SW 1271 (cell line): Measurements from ENCODE around the gene CHIC2.
"Not testable (repeated sequence)": the region's sequence is repeated elsewhere in the genome, so short reads cannot be mapped to it uniquely, and the experiment has no call there.

ENCODE experiments used
- DNase-seq, 2 experiments: peaks; one replicate each; lab custom pipeline; 2025; lab: John Stamatoyannopoulos, UW

The CHIC2 gene

DNA sequence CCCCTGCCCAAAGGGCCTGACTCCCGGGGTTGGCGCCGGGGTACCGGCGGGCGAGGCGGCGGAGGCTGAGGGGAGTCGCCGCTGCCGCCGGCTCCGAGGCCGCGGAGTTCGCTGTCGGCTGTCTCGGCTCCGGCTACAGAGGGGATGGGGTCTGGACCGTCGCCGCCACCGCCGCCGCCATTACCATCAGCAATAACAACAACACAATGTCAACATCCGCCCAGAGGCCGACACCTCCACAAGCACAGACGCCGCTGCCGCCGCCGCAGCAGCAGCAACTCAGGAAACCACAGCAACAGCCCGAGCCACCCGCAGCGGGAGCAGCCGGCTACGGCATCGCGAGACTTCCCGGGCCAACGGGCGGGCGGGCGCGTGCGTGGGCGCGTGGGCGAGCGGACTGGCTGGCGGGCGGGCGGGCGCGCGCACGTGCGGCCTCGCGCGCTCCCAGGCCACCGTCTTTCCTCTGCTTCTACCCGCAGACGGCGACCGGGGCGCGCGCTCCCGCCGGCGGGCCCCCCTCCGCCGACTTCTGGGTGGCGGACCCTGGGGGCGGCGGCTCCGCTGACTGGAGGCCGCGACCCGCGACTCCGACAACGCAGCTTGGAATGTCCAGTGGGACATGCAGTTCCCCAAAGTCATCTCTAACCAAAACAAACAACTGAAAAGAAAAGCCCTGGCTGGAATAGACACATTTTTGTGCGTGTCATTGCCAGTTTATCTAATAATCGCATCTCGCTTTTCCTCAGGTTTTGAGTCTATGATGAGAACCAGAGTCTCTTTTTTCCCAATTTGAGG is at the start of gene CHIC2:
CHIC2 (minus strand) TSS at position 289 of the 795 bp plus-strand sequence. CDS start 305 bp downstream, outside the sequence.
- DNase-seq, result peak; percentile 47 to 82

DNA sequence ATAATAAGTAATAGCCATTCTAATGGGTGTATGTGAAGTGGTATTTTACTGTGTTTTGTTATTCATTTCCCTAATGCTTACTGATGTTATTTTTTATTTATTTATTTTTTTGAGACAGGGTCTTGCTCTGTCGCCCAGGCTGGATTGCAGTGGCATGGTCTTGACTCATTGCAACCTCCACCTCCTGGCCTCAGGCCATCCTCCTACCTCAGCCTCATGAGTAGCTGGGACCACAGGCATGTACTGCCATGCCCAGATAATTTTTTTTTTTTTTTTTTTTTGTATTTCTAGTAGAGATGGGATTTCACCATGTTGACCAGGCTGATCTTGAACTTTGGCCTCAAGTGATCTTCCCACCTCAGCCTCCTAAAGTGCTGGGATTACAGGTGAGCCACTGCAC is 48.8 kb upstream of the CHIC2 start:
- DNase-seq, result not testable (repeated sequence)

DNA sequence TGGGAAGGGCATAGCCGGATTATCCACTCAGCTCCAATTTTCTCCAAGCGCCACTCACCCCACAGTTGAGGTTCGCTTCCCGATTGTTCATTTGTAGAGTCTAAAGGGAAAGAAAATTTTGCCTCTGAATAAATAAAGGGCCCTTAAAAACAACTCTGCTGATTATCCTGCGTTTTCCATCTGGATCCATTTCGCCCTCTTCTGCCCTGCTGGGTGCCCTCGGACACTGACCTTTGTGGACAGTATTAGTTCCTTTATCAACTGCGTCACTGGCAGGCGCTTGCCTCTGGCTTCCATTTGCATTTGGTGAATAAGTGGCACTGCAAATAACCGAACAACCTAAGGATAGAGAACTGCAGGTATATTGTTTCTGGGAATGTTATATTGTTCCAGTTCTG is 45.6 kb upstream of the CHIC2 start:
- DNase-seq, result no peak

DNA sequence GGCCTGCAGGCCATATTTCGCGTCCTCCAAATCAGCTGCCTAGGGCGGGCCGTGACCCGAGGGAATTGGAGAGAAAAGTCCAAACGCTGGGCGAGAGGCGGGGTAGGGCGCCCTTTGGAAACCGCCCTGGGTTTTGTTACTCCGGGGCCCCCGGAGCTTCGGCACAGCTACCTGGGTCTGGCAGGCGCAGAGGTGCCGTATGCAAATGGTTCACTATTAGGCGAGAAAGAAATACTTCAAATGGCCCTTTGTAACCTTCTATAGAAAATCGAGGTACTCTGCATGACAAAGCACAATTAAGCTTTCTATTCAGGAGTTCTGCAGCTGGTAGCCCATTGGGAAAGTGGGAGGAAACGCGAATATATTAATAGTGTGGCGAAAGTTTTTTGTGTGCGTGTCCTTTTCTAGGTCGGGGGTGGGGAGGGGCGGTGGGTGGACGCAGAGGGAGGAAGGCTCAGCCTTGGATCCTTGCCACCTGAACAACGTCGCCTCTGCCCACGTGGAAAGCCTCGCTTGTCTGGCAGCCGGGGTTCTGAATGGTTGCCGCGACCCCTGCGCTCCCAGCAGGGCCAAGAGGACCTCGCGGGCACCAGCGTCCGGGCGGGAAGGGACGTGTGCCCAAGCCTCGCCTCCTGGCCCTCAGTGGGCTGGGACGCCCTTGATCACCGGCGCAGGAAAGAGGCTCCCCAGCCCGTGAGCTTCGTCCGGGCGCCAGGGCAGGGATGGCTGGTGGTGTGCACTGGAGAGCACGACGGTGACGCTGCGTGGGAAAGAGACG is 45.0 kb upstream of the CHIC2 start:
- no peak for DNase-seq

DNA sequence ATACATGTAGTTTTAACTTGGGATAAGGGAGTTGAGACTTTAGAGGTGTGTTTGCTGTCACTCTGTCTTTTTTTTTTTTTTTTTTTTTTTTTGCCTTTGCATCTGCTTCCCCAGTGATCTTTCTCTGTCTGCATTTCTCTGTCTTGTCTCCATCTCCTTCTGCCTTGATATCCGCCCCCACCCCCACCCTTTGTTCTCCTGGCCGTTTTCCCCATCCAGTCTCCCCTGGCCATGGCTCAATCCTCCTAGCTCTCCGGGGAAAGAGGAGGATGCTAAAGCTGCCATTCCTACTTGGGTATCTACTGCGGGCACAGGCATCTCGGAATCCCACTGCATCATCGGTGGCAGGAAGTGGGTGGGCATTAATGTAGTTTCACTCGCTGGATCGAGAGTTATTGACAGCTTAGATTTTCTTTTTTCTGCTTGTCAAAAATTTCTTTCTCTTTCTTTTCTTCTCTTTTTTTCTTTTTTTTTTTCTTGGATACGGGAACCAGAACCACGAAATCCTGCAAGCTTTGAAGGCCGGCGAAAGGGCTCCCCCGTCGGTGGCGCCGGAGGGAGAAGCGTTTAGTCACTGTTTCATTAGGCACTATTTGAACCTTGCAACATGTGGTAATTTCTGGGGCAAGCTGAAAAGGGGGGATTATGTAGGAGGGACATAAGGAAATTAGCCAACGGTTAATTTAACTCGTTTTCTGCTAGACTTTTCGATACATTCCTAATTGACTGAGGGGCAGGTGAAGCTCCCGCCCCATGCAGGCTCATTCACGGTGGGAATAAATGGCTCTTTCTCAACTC is 43.7 kb upstream of the CHIC2 start:
- DNase-seq, result no peak

DNA sequence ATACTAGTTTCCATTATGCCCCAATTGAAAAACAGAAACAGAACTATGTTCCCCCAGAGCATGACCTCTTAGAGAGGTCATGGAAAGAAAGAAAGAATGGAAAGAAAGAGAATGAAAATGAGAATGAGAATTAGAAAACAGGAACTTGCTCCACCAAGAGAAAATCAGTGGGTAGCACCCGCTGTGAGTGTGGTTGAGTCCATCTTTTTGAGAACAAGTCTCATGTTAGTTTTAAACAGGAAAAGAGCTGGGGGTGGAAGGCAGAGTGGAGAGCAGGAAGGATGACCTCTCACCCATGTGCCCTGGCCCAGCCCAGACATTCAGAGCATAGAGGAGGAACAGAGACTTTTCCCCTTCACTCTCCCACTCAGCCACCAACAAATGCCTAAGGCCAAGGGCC is 40.5 kb upstream of the CHIC2 start:
- no peak for DNase-seq

DNA sequence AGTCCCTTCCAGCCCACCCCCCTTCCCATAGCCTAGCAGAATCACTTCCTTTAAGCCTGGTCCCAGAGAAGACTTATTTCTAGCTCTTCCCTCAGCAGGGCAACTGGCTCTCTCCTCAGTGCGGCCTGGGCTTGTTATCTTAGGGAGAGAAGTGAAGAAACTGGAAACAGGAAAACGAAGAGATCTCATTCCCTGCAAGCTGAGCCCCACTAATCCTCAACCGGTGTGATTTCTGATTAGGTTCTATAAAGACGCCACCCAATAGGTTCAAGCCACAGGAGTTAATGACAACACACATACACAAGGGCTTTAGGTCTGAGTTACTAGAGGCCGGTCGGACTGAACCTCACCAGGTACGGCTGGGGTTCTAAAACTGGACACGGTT is 38.8 kb upstream of the CHIC2 start:
- DNase-seq, result no peak

DNA sequence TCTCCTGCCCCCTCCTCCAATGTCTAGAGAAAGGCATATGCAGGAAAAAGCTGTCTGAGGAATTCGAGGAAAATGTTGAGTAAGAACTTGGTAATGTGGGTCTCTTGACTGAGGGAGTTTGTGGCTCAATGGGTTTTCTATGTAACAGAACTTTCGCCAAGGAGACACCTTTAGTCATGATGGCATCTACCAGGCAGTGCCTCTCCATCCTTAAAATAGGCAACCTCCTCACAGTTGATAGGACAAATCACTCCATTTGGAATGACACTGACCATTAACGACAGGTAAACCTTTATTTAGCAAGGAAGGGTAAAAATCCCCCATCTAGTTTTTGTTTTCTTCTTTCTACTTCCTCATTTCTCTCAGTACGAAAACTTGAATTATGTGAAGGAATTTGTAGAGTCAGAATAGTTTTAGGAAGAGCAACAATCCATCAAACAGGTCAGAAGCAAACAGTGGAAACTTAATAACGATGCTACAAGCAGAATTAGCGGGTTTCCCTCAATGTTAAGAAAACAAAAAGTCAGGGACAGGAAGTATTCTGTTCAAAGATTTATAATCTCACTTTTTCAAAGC is 38.2 kb upstream of the CHIC2 start:
- no peak for DNase-seq

DNA sequence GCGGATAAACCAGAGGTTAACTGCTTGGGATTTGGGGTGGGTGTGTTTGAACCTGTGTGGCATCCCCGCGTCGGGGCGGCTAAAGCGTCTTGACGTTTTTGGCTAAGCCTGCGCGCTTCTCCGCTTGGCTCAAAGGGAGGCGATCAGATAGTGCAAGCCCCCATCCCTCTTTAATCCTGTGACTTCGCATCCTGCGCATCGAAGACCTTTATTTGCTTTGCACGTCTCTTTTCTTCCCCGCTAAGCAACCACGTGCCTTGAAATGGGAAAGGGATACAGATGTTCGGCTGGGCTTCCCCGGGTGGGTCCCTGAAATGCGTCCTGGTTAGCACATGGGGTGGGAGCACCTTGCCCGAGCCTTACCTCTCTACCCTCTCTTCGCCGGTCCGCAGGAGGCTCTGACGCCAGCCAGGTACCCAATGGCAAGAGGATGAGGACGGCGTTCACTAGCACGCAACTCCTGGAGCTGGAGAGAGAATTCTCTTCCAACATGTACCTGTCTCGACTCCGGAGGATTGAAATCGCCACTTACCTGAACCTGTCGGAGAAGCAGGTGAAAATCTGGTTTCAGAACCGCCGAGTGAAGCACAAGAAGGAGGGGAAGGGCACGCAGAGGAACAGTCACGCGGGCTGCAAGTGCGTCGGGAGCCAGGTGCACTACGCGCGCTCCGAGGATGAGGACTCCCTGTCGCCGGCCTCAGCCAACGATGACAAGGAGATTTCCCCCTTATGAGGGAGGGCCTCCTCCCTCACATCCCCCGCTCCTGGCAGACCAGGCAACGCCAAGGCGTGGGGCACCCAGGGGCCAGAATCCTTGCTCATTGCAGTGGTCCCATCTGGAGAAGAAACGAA is 37.0 kb upstream of the CHIC2 start:
- no peak for DNase-seq

DNA sequence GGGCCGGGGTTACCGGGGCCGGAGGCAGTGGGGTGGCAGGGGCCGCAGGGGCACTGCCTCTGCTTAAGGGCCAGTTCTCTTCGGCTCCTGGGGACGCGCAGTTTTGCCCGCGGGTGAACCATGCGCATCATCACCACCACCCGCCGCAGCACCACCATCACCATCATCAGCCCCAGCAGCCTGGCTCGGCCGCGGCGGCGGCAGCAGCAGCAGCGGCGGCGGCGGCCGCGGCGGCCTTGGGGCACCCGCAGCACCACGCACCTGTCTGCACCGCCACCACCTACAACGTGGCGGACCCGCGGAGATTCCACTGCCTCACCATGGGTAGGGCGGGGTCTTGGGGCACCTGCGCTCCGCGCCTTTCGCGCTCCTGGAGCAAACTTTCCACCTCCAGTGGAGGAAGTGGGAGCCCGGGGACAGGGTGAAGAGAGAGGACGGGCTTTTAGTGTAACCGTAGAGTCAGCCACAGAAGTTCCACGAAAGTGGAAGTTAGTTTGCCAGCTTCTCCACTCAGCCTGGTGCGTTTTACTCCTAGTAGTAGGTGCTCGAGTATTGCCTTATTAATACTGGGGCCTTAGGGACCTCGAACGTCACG is 36.3 kb upstream of the CHIC2 start:
- DNase-seq, result no peak

DNA sequence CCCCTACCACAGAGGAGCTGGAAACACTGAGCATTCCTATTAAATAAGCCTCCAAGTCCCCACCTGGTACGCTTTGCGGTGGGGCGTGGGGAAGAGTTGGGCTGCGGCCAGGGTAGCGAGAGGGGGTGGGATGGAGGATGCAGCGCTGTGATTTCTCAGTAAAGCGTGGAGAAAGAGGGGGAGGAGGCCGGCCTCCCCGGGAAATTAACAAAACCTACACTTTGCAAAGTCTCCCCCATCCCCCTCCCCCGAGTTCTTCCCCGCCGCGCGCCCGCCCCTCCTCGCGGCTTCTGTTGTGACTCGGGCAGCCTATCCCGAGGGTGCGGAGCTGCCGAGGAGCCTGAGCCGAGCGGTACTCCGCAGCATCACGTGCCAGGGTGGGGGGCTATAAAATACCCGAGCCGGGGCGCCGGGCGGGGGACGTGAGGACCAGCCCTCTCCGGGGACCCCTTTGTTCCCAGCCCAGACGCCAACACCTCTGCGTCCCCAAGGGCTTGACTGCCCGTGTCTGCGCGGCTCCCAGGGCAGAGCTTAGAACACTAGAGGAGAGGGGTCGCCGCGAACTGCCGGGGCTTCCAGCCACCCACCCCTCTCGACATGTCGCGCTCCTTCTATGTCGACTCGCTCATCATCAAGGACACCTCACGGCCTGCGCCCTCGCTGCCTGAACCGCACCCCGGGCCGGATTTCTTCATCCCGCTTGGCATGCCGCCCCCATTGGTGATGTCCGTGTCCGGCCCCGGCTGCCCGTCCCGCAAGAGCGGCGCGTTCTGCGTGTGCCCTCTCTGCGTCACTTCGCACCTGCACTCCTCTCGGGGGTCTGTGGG is 35.6 kb upstream of the CHIC2 start, which contains the start of gene GSX2:
GSX2 (plus strand) TSS at position 416 of the 827 bp plus-strand sequence; CDS start at position 598, 182 bp downstream.
- DNase-seq, result no peak

DNA sequence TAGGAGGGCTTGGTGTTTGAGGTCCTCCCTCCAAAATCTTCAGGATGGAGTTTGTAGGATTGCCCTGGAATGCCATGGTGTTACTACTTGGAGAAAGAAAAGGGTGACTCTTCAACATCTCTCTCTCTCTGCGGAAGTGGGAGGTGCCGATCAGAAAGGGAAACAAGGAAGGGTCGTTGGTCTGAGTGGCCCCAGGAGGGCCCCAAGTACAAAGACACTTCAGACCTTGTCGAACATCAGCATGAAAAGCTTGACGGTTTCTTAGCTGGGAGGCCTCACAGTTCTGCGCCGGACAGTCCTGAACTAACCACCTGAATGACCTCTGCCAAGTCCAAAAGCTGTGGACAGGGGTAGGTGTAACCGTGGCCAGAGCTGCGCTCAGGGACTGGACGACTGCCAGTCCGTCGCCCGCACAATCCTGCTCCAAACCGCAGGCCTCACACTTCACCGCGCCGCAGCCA is 34.9 kb upstream of the CHIC2 start:
- no peak for DNase-seq

DNA sequence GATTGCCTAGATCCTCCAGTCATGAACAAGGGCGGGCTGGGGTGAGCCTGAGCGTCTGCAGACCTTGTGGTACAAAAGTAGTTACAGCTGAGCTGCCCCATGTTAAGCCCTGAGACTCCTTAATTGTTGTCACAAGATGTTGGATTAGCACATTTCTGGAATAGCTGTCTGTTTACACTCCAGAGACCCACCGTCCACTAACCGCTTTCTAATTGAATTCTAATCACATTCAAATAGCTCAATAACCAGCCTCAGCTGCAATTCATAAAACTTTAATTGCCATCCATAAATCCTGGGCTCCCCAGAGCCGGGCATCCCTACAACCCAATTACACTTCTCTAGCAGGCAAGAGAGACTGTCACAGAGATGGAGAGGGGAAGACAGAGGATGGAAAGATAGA is 34.0 kb upstream of the CHIC2 start:
- DNase-seq, result no peak

DNA sequence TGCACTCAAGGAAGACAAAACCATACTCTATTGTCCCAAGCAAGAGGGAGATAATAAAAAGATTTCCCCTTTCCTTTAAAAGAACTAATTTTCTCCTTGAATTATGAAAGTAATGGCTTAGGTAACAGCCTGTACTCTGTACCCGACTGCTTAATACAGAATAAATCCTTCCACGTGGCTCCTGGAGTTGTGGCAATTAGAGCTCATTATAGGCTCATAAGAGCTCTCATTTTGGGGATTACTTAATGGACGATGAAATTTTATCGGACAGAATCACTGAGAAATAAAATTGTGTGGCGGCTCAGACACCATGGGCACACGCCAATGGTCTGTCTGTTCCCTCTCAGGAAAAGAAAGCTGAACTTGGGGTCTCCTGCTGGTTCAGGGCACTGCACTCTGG is 32.7 kb upstream of the CHIC2 start:
- no peak for DNase-seq

DNA sequence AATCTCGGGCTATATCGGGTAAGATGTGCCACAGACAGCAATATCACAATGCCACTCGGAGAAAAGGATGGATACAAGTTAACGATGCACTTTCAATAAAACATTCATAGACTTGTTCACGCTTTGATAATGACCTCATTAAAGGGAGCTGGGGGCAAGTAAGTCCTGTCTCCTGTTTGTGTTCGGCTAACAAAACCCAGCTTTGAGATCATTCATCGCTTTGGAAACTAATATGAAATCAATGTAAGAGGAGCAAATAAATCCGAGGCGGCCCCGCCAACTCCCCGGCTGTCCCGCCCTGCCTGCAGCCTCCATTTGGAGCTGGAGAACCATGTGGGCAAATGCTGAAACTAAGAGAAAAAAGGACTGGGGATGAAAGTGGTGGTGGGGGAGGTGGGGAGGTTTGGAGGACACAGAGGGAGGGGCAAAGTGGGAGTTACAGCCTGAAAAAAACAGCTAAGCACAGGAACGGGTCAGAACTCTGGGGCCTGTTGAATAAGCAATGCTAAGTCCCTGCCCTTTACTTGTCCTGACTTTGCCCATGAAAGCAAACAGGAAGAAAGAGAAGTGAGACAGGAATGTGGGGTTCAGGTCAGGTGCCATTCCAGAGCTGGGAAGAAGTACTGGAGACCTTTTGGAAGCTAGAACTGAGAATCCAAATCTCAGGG is 32.0 kb upstream of the CHIC2 start:
- no peak for DNase-seq

DNA sequence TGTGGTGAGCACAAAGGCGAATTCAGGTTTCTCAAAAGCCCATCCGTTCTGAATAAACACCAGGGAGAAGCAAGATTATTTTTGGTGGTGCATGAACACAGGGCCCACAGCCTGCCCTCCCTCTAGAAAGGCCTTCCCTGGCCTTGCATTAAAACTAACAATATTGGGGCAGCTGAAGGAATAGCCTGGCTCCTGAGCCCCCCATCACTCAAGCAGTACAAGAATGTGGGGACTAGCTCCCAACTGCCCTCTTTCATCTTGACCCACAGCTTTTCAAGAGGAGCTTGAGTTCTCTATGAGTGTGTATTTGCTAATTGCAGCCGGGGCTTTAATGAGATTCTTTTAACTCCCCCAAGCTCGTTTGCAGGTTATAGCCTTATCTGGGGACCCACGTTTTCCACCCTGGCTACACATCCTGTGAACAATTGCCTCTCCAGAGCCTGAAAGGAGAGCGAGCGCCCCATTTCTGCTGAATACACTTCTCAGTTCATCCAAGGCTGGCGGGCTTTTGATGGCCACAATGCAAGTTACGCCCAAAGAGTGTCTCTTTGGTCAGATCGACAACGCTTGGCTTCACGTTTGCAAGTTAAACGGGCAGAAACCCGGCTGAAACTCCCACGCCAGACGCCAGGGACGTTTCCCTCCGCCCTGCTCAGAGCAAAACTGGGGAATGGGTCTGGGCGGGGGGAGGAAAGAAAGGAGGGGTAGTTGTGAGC is 30.9 kb upstream of the CHIC2 start:
- no peak for DNase-seq

DNA sequence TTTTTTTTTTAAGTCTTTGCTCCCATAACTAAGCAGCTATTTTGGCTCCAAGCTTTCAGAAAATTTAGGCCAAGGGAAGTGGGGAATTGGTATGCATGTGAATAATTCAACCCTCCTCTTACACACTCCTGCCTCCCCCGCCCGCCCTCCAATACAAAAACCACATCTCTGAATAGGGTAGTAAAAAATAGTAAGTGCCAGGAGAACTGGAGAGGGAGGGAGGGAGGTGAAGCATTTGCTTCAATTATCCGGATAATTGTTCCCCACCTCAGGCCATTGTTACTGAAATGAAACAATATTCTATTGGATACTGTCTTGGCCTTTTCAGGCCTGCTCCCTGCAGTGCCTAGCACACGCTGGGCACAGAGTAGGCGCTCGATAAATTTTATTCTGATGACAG is 30.0 kb upstream of the CHIC2 start:
- DNase-seq, result no peak
